ENCODE results near the gene ADAM12.

The ADAM12 gene

DNA sequence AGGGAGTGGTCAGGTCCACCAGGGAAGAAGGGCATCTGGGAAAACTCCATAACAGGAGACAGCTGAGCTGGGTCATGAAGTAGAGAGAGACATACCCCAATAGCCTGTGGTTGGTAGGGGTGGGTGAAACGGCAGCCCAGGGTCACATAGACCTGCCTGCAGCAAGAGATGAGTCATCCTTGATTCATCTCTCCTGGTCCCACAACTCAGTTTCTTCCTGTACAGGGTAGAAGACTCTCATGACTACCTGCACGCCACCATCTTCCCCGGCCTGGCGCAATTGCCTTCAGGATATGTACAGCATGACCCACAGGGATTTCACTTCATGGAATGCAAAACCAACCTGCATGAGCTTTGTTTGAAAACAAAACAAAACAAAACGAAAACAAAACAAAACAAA lies 45.1 kb upstream of the ADAM12 start:
- peaks cover 7% of the 10 kb centered on the region; the same call in 1 of the 2 replicates for H3K9me3 ChIP-seq (ENCODE audit: insufficient read depth, low read depth, low read length)
- no peak for TF ChIP-seq EZH2phosphoT487 (IDR thresholded peaks at IDR 0.05; ENCODE audit: borderline replicate concordance)
- TF ChIP-seq, protein P1, sequence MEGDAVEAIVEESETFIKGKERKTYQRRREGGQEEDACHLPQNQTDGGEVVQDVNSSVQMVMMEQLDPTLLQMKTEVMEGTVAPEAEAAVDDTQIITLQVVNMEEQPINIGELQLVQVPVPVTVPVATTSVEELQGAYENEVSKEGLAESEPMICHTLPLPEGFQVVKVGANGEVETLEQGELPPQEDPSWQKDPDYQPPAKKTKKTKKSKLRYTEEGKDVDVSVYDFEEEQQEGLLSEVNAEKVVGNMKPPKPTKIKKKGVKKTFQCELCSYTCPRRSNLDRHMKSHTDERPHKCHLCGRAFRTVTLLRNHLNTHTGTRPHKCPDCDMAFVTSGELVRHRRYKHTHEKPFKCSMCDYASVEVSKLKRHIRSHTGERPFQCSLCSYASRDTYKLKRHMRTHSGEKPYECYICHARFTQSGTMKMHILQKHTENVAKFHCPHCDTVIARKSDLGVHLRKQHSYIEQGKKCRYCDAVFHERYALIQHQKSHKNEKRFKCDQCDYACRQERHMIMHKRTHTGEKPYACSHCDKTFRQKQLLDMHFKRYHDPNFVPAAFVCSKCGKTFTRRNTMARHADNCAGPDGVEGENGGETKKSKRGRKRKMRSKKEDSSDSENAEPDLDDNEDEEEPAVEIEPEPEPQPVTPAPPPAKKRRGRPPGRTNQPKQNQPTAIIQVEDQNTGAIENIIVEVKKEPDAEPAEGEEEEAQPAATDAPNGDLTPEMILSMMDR (conservative IDR thresholded peaks at IDR 0.05; ENCODE audit: low read length) = no peak
- no peaks in the 10 kb centered on the region for H3K4me1 ChIP-seq (ENCODE audit: insufficient read depth, low read length, poor library complexity, severe bottlenecking)
- no peak overlapping the region for H3K4me3 ChIP-seq (ENCODE audit: low read length, poor library complexity, severe bottlenecking)
- H3K27me3 ChIP-seq (ENCODE audit: insufficient read depth, low read length, poor library complexity, severe bottlenecking) = no peaks in the 10 kb centered on the region
- H4K20me1 ChIP-seq (ENCODE audit: insufficient read depth, low read length, poor library complexity, severe bottlenecking) = no peaks in the 10 kb centered on the region
- H2AFZ ChIP-seq (ENCODE audit: low read length) = no peak overlapping the region
- no peaks in the 10 kb centered on the region for H3K36me3 ChIP-seq (ENCODE audit: insufficient read depth, low read length)
- H3K79me2 ChIP-seq (ENCODE audit: insufficient read depth, low read length) = no peaks in the 10 kb centered on the region
- H3K9me2 ChIP-seq (replicated peaks; ENCODE audit: low read depth, low read length) = no peaks in the 10 kb centered on the region
- no peak overlapping the region for H3K4me2 ChIP-seq (ENCODE audit: low read depth, low read length, poor library complexity, severe bottlenecking)
- H3K9ac ChIP-seq (ENCODE audit: low read depth, low read length, poor library complexity, severe bottlenecking) = no peak overlapping the region
- no peaks in the 10 kb centered on the region for H3F3A ChIP-seq (ENCODE audit: low read depth)

DNA sequence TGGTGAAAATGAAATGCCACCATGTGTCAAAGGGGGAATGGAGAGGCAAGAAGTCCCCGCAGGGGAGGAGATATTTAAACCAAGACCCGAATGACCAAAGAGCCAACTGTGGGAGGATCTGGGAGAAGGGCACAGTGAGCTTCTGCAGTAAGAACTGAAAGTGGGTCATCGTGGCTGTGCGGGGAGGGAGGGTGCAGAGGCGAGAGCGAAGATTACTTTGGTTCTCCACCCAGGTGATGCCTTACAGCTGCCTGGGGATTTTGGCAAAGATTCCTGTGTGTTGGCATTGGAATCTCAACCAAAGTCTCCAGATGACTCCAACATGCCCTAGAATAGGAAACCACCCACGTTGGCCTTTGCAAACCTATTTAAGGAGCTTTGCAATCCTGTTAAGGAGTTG lies 44.2 kb upstream of the ADAM12 start:
- H3K36me3 ChIP-seq (ENCODE audit: insufficient read depth, low read length) = no peaks in the 10 kb centered on the region

DNA sequence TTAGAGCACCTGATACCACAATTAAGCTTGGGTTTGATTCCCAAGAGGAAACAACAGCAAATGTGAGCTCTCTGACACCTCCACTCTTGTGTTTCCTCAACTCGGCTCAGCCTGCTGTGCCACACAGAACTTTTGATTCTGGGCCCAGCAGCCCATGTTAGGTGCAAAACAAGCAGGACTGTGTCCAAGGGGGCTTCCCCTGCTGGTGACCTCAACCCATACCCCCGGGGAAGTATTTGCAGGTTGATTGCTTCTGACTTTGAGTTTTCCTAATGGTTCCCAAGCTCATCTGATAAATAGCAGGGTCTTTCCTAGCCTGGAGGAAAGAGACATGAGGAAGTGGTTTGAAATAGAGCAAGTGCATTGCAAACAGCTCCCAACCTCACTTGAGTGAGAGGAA lies 43.5 kb upstream of the ADAM12 start:
- Histone ChIP-seq H4K20me1 (ENCODE audit: insufficient read depth, low read length, poor library complexity, severe bottlenecking) (no peaks in the 10 kb centered on the region), H3K79me2 (ENCODE audit: insufficient read depth, low read length) (no peaks in the 10 kb centered on the region), H3K4me1 (ENCODE audit: insufficient read depth, low read length, poor library complexity, severe bottlenecking) (no peaks in the 10 kb centered on the region), H3F3A (ENCODE audit: low read depth) (no peaks in the 10 kb centered on the region), H3K4me2 (ENCODE audit: low read depth, low read length, poor library complexity, severe bottlenecking) (no peak overlapping the region), H3K27me3 (ENCODE audit: insufficient read depth, low read length, poor library complexity, severe bottlenecking) (no peaks in the 10 kb centered on the region), H3K9me3 (ENCODE audit: insufficient read depth, low read depth, low read length) (peaks cover 7% of the 10 kb centered on the region; the same call in 1 of the 2 replicates), H3K36me3 (ENCODE audit: insufficient read depth, low read length) (no peaks in the 10 kb centered on the region), H3K4me3 (ENCODE audit: low read length, poor library complexity, severe bottlenecking) (no peak overlapping the region), H3K9me2 (replicated peaks; ENCODE audit: low read depth, low read length) (no peaks in the 10 kb centered on the region), H2AFZ (ENCODE audit: low read length) (no peak overlapping the region), H3K9ac (ENCODE audit: low read depth, low read length, poor library complexity, severe bottlenecking) (no peak overlapping the region)
- TF ChIP-seq, protein P1 (conservative IDR thresholded peaks at IDR 0.05; ENCODE audit: low read length) = no peak
- no peak for TF ChIP-seq EZH2phosphoT487 (IDR thresholded peaks at IDR 0.05; ENCODE audit: borderline replicate concordance)

More for the DNA sequence above, 44.2 kb upstream of the ADAM12 start:
- Histone ChIP-seq H3K4me1 (ENCODE audit: insufficient read depth, low read length, poor library complexity, severe bottlenecking) (no peaks in the 10 kb centered on the region), H4K20me1 (ENCODE audit: insufficient read depth, low read length, poor library complexity, severe bottlenecking) (no peaks in the 10 kb centered on the region), H3K9me3 (ENCODE audit: insufficient read depth, low read depth, low read length) (peaks cover 7% of the 10 kb centered on the region; the same call in 1 of the 2 replicates), H3K27me3 (ENCODE audit: insufficient read depth, low read length, poor library complexity, severe bottlenecking) (no peaks in the 10 kb centered on the region), H3K79me2 (ENCODE audit: insufficient read depth, low read length) (no peaks in the 10 kb centered on the region), H3F3A (ENCODE audit: low read depth) (no peaks in the 10 kb centered on the region), H3K9me2 (replicated peaks; ENCODE audit: low read depth, low read length) (no peaks in the 10 kb centered on the region), H3K9ac (ENCODE audit: low read depth, low read length, poor library complexity, severe bottlenecking) (no peak overlapping the region), H3K4me3 (ENCODE audit: low read length, poor library complexity, severe bottlenecking) (no peak overlapping the region), H2AFZ (ENCODE audit: low read length) (no peak overlapping the region), H3K4me2 (ENCODE audit: low read depth, low read length, poor library complexity, severe bottlenecking) (no peak overlapping the region)
- no peak for TF ChIP-seq EZH2phosphoT487 (IDR thresholded peaks at IDR 0.05; ENCODE audit: borderline replicate concordance)
- TF ChIP-seq, protein P1 (conservative IDR thresholded peaks at IDR 0.05; ENCODE audit: low read length) = no peak

All from Loucy (cell line).